Mucosa of rectum (tissue), 2 donors: Measurements from ENCODE around the gene SH3BP1.

ENCODE experiments used
- H3K27ac ChIP-seq, 2 donors: one replicate each; pipeline ENCODE4 v1.7.0; 2013; ENCODE audit warnings: inconsistent platforms in 2 of 2, low read depth in 2 of 2, low read length in 2 of 2
- H3K27me3 ChIP-seq, 2 donors: one replicate each; pipeline ENCODE4 v1.7.0; 2013; ENCODE audit warnings: low read length in 2 of 2; ENCODE audit not compliant: control insufficient read depth in 2 of 2, insufficient read depth in 2 of 2
- H3K36me3 ChIP-seq, 2 donors: one replicate each; pipeline ENCODE4 v1.7.0; 2013; ENCODE audit warnings: low read length in 2 of 2; ENCODE audit not compliant: control insufficient read depth in 2 of 2, insufficient read depth in 2 of 2
- H3K4me1 ChIP-seq, 2 donors: one replicate each; pipeline ENCODE4 v1.7.0; 2013; ENCODE audit warnings: low read length in 2 of 2, mild to moderate bottlenecking in 1 of 2; ENCODE audit not compliant: control insufficient read depth in 2 of 2, insufficient read depth in 2 of 2
- H3K4me3 ChIP-seq, 2 donors: one replicate each; pipeline ENCODE4 v1.7.0; 2013; ENCODE audit warnings: low read length in 2 of 2
- H3K9ac ChIP-seq, 2 donors: one replicate each; pipeline ENCODE4 v1.7.0; 2013; ENCODE audit warnings: low read length in 2 of 2, low read depth in 1 of 2, mild to moderate bottlenecking in 1 of 2
- H3K9me3 ChIP-seq, 2 donors: one replicate each; pipeline ENCODE4 v1.7.0; 2013; ENCODE audit warnings: low read length in 2 of 2; ENCODE audit not compliant: control insufficient read depth in 2 of 2
- donor health status: healthy.
- donor health status: Normal muscosa, but diverticular disease.

The SH3BP1 gene

DNA sequence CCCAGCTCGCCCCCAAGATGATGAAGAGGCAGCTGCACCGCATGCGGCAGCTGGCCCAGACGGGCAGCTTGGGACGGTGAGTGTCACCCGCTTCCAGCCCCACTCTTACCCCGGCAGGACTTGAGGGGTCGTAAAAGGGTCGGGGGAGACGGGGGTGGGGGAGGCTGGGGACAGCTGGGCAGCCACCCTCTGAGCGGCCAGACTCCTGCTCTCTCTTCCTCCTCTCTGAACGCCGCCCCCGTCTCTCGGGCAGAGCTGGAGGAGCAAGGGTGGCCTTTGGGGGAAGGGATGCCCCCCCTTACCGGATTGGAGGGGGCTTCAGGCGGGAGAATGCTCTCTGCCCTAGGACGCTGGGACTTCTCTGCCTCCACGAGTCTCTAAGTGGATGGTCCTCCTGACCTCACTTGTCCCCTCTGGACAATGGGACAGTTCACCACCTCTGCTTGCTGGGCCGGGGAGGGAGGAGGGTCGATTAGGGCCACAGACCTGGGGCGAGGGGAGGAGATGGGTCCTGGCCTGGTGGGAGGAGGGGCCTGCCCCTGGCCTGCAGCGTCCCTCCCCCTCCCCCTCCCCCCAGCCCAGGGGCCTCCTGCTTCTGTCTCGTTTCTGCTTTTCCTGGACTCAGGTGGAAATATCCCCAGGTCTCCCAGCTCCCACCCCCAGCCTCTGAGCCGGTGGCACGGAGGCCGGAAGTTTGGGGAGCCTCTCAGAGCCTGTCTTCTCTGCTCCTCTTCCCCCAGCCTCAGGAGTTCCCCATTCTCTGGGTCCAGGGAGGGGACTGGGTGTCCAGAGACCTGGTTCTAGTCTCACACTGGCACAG, 512 bp downstream of the SH3BP1 start:
- H3K27me3 ChIP-seq, result no peaks in the 10 kb centered on the region
- H3K27ac ChIP-seq, result peak overlapping the region; percentile 91 to 94
- H3K4me3 ChIP-seq, result peak overlapping the region; percentile 79 to 88
- H3K4me1 ChIP-seq, result peaks cover 65 to 72% of the 10 kb centered on the region in 2 donors
- no peaks in the 10 kb centered on the region for H3K9me3 ChIP-seq
- H3K36me3 ChIP-seq, result peaks cover 14 to 23% of the 10 kb centered on the region in 2 donors
- peak overlapping the region; percentile 83 to 87 for H3K9ac ChIP-seq

DNA sequence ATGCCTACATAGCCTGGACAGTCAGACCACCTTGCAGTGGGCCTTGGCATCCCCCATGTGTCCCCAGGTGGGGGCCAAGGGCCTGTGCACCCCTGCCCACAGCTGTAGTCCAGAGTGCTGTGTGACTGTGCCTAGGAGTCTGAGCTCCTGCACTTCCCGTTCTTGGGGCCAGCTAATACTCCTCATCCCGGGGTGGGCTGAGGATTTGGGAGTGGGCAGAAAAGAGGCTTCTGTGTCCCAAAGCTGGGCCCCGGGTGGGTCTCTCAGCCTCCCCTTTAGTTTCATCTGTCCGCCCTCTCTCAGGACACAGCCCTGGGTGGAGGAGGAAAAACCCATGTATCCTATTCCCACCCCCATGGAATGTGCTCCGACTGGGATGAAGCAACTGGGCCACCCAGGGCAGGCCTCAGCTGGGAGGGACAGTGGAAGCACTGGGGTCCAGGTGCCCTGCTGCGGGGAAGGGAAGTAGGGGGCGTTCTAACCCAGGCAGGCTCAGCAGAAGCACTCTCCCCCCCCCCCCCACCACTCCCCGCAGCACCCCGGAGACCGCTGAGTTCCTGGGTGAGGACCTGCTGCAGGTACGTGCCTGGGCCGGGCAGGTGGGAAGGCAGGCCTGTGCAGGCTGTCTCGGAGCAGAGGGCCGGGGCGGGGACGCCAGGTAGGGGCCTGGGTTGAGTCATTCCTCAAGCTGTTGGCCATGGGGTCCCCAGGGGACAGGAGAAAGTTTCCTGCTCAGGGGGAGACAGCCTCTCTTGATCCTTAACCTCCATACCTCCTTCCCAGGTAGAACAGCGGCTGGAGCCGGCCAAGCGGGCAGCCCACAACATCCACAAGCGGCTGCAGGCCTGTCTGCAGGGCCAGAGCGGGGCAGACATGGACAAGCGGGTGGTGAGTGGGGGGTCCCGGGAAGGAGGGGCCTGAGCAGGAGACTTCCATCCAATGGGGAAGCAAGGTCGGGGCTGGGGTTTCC, 1.4 kb downstream of the SH3BP1 start:
- no peaks in the 10 kb centered on the region for H3K27me3 ChIP-seq
- H3K27ac ChIP-seq, result peak overlapping the region; percentile 91 to 94
- H3K36me3 ChIP-seq, result peaks cover 22 to 32% of the 10 kb centered on the region in 2 donors
- H3K9me3 ChIP-seq, result no peaks in the 10 kb centered on the region
- H3K4me1 ChIP-seq, result peaks cover 62 to 69% of the 10 kb centered on the region in 2 donors
- peak overlapping the region; percentile 79 to 88 for H3K4me3 ChIP-seq
- peak overlapping the region; percentile 74 to 87 for H3K9ac ChIP-seq

DNA sequence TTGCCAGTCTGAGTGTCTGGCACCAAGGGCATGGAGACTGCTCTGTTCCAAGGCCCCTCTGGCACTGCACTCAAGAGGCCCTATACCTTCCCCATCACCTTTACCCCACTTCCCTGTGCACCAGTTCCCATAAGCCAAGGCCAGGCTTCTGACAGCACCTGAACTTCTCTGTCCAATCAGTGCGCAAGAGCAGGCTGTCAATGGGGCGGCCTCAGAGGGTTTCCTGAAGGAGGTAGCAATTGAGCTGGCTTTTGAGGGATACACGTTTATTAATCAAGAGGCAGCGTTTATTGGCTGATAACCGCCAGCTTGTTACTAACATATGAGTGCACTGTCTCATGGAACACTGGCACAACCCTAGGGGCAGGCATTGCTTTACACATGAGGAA, 2.1 kb downstream of the SH3BP1 start:
- Histone ChIP-seq H3K4me3 (peak overlapping the region; percentile 79 to 88), H3K36me3 (peaks cover 22 to 35% of the 10 kb centered on the region in 2 donors), H3K9ac (peak overlapping the region; percentile 70 to 87), H3K27ac (peak overlapping the region; percentile 91 to 94), H3K4me1 (peaks cover 62 to 63% of the 10 kb centered on the region in 2 donors), H3K27me3 (no peaks in the 10 kb centered on the region), H3K9me3 (no peaks in the 10 kb centered on the region)

DNA sequence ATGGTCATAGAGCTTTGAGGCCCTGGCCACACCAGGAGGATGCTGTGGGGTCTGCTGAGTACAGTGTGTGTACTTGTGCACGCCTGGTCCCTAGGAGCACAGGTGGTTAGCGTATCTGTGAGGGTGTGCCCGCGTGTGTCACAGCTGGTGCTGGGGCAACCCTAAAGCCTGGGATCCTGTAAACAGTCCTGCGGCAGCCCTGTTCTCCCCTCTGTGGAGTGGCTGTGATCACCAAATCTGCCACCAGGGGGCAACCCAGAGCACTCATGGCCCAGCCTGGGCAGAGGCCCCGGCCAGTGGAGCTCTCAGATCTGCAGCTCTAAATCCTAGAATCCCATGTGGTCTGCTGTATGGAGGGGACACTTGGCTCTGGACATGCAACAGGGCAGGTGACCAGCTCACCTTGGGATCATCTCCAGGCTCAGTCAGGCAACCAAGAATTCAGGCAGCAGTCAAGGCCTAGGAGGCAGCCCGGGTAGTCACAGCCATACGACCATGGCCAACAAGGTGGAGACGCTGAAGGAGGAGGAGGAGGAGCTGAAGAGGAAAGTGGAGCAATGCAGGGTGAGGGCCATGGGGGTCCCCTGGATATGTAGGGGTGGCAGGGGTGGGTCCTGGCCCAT, 3.9 kb downstream of the SH3BP1 start:
- peak overlapping the region; percentile 6 to 26 for H3K9ac ChIP-seq
- peaks cover 45 to 50% of the 10 kb centered on the region in 2 donors for H3K4me1 ChIP-seq
- H3K9me3 ChIP-seq, result no peaks in the 10 kb centered on the region
- H3K27ac ChIP-seq, result peak overlapping the region; percentile 91 to 94
- H3K36me3 ChIP-seq, result peaks cover 26 to 43% of the 10 kb centered on the region in 2 donors
- H3K27me3 ChIP-seq, result no peaks in the 10 kb centered on the region
- peak overlapping the region in 1 of 2 donors; percentile 2 for H3K4me3 ChIP-seq

DNA sequence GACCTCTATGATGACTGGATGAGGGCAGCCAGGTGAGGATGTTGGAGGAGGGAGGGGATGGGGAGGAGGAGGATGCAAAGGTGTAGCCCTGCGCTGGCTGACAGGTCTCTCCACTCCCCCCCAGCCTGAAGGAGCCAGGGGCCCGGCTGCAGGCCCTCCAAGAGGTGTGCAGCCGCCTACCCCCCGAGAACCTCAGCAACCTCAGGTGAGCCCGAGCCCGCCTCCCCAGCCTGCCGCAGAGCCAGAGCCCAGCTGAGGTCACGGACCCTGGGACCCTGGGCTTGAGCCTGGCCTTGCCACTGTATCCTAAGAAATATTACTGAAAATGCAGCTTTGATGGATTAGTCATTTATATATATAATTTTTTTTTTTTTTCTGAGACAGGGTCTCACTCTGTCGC, 7.8 kb downstream of the SH3BP1 start:
- Histone ChIP-seq H3K9ac (no peak overlapping the region), H3K27ac (peak overlapping the region in 1 of 2 donors; percentile 54), H3K4me1 (peaks cover 16 to 21% of the 10 kb centered on the region in 2 donors), H3K4me3 (no peak overlapping the region), H3K36me3 (peaks cover 53 to 69% of the 10 kb centered on the region in 2 donors), H3K9me3 (no peaks in the 10 kb centered on the region), H3K27me3 (no peaks in the 10 kb centered on the region)

DNA sequence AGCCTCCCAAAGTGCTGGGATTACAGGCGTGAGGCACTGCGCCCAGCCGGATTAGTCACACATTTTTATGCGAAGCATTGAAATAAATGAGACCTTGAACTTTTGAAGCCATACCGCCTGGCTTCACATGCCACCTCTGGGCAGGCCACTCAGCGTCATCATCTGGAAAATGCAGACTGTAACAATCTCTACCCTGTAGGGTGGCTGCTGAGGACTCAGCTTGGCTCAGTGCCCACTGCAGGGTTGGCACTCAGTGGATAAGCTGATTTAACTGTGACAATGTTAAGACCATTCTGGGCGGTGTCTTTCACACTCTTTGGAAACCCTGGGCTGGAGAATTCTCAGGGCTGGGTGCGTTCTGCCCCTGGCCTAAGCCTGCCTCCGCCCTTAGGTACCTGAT, 8.5 kb downstream of the SH3BP1 start:
- Histone ChIP-seq H3K27me3 (no peaks in the 10 kb centered on the region), H3K4me3 (no peak overlapping the region), H3K9me3 (no peaks in the 10 kb centered on the region), H3K4me1 (peaks cover 10 to 15% of the 10 kb centered on the region in 2 donors), H3K36me3 (peaks cover 55 to 69% of the 10 kb centered on the region in 2 donors), H3K27ac (peak overlapping the region; percentile 48 to 64), H3K9ac (no peak overlapping the region)

DNA sequence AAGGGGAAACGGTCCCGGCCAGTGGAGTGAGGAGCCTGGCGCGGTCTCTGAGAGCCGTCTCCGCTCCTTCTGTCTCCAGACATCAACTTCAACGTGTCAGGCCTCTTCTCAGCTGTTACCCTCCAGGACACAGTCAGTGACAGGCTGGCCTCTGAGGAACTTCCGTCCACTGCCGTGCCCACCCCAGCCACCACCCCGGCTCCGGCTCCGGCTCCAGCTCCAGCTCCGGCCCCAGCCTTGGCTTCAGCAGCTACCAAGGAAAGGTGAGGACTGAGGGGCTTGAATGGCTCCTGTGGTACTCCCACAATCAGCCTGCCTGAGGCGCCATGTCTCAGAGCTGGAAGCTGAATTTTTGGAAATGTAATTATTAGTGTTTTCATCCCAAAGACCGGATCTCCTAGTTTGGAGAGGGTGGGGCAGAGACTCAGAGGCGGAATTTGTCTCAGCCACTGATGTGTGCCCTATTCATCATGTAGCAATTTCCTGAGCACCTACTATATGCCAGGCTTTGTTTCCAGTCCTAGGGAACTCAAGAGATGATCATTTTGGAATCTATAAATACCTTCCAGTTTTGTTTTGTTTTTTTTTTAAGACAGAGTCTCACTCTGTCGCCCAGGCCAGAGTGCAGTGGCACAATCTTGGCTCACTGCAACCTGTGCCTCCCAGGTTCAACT, 11.1 kb downstream of the SH3BP1 start:
- Histone ChIP-seq H3K36me3 (peaks cover 38 to 55% of the 10 kb centered on the region in 2 donors), H3K9me3 (no peaks in the 10 kb centered on the region), H3K4me3 (no peak overlapping the region), H3K4me1 (peaks cover 11 to 13% of the 10 kb centered on the region in 2 donors), H3K27ac (no peak overlapping the region), H3K9ac (no peak overlapping the region), H3K27me3 (no peaks in the 10 kb centered on the region)

DNA sequence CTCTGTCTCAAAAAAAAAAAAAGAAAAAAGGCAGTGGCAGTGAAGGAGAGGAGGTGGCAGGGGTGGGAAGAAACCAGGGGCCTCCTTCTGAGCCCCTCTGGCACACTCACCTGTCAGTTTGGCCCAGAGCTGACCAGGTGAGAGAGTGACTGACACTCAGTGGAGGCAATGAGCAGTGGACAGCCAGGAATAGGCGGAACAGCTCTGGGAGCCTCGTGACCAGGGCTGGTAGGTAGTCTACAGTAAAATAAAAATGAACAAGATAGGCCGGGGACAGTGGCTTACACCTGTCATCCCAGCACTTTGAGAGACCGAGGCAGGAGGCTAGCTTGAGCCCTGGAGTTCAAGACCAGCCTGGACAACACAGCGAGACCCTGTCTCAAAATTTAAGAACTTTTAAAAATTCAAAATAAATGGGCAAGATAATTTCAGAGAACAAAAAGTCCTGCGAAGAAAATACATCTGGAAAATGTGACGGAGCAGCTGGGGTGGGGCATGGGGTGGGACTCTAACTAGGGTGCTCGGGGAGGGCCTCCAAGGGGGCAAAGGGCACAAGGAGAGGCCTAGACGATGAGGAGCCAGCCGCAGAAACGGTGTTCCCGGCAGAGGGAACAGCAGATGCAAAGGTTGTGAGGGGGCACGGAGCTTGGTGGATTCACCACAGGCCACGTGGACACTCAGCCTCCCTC, 15.2 kb downstream of the SH3BP1 start:
- H3K4me3 ChIP-seq, result no peak overlapping the region
- peaks cover 27 to 33% of the 10 kb centered on the region in 2 donors for H3K36me3 ChIP-seq
- H3K9ac ChIP-seq, result peak overlapping the region; percentile 38 to 61
- no peaks in the 10 kb centered on the region for H3K9me3 ChIP-seq
- no peaks in the 10 kb centered on the region for H3K27me3 ChIP-seq
- peak overlapping the region; percentile 88 for H3K27ac ChIP-seq
- H3K4me1 ChIP-seq, result peaks cover 16 to 28% of the 10 kb centered on the region in 2 donors

DNA sequence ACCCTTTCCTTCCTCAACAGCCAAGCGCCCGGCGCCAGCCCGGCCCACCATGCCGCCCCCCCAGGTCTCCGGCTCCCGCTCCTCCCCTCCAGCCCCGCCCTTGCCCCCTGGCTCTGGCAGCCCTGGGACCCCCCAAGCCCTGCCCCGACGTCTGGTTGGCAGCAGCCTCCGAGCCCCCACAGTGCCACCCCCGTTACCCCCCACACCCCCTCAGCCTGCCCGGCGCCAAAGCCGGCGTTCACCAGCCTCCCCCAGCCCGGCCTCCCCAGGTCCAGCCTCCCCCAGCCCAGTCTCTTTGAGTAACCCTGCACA, 15.7 kb downstream of the SH3BP1 start:
- H3K27ac ChIP-seq, result peak overlapping the region; percentile 88
- peaks cover 21 to 33% of the 10 kb centered on the region in 2 donors for H3K4me1 ChIP-seq
- H3K36me3 ChIP-seq, result peaks cover 22 to 28% of the 10 kb centered on the region in 2 donors
- H3K27me3 ChIP-seq, result no peaks in the 10 kb centered on the region
- no peak overlapping the region for H3K9ac ChIP-seq
- H3K9me3 ChIP-seq, result no peaks in the 10 kb centered on the region
- H3K4me3 ChIP-seq, result no peak overlapping the region
